Gastrocnemius medialis (tissue), 4 donors: ENCODE results near the gene RWDD1. TPM values are rescaled to one million over a fixed set of nuclear protein-coding genes. Genes with fewer than 3 reads are reported as not detected.

Source experiments
- ATAC-seq, 2 donors: fragments of 150-250 bp; one replicate each; pipeline ENCODE4 v1.9.1; 2016
- DNase-seq, 2 donors: peaks; one replicate each; pipeline ENCODE4 v3.0.0-alpha.2; 2019
- H3K27ac ChIP-seq, 4 donors: fragments of 200-600 bp; sonication (generic); 1 replicate in 1 of 4; 2 replicates in 3 of 4; pipeline ENCODE4 v1.5.1; 2016 to 2018; ENCODE audit warnings: mild to moderate bottlenecking in 2 of 4, moderate library complexity in 1 of 4
- H3K27me3 ChIP-seq, 3 donors: fragments of 200-600 bp; sonication (generic) in 2 of 3; 1 replicate in 1 of 3; 2 replicates in 2 of 3; pipeline versions ENCODE4 v1.5.1 to v1.6.0; 2016 to 2019; ENCODE audit warnings: mild to moderate bottlenecking in 1 of 3, moderate library complexity in 1 of 3
- H3K36me3 ChIP-seq, 2 donors: fragments of 200-600 bp; sonication (generic) in 1 of 2; one replicate each; pipeline ENCODE4 v1.5.1; 2017 to 2018
- H3K4me1 ChIP-seq, 2 donors: fragments of 200-600 bp; sonication (generic) in 1 of 2; one replicate each; pipeline ENCODE4 v1.5.1; 2016 to 2017; ENCODE audit warnings: mild to moderate bottlenecking in 2 of 2
- H3K4me3 ChIP-seq, 4 donors: fragments of 200-600 bp; sonication (generic) in 3 of 4; 1 replicate in 1 of 4; 2 replicates in 3 of 4; pipeline ENCODE4 v1.5.1; 2016 to 2019; ENCODE audit warnings: mild to moderate bottlenecking in 2 of 4
- H3K9me3 ChIP-seq, 3 donors: fragments of 200-600 bp; sonication (generic) in 2 of 3; 1 replicate in 1 of 3; 2 replicates in 2 of 3; pipeline ENCODE4 v1.5.1; 2016 to 2019
- CTCF ChIP-seq, 5 experiments: fragments of 450-650 bp in 3 of 5; fragments of 200-600 bp in 2 of 5; sonication (generic) in 2 of 5; IDR thresholded peaks in 4 of 5; conservative IDR thresholded peaks in 1 of 5; 1 replicate in 4 of 5; 2 replicates in 1 of 5; pipeline ENCODE4 v1.5.1; 2016 to 2019; ENCODE audit warnings: antibody characterized with exemption in 5 of 5, mild to moderate bottlenecking in 3 of 5, moderate library complexity in 3 of 5
- POLR2A ChIP-seq, 2 donors: fragments of 450-650 bp; IDR thresholded peaks; one replicate each; pipeline ENCODE4 v1.6.1; 2017; ENCODE audit warnings: antibody characterized with exemption in 2 of 2, mild to moderate bottlenecking in 2 of 2, moderate library complexity in 2 of 2
- in situ Hi-C, 4 donors: fragments of 200-750 bp; cut with MboI; loops; one replicate each; pipeline versions ENCODE4 v1.15.0 to v1.8.0; 2017; ENCODE audit warnings: low sequenced_read_pairs in 4 of 4
- intact Hi-C: fragments of 100-400 bp; cut with DNase I; formaldehyde crosslinking; loops from one replicate; pipeline ENCODE4 v1.15.1; 2023; ENCODE audit warnings: low total_unique reads
- total RNA-seq, 4 donors: library from RNA; depleted of rRNA; stranded (reverse); fragments of >200 nt; gene quantifications; one replicate each; pipeline versions ENCODE4 v1.1.0 to v1.2.3, GENCODE V29; 2016

The RWDD1 gene
- total RNA-seq, 4 donors from 2014 or later: 42.1 to 63.8 (median 51.2) TPM

- in situ Hi-C loops: loop anchor here in 1 of 4 donors (10.0 kb wide), 1 partner anchor 280 kb away; no protein-coding TSS in a partner anchor
- Histone ChIP-seq H3K27me3 (no peaks in the 10 kb centered on the region), H3K27ac (no peak overlapping the region), H3K4me1 (peaks cover 8% of the 10 kb centered on the region in 2 donors), H3K36me3 (no peaks in the 10 kb centered on the region), H3K4me3 (no peak overlapping the region), H3K9me3 (no peaks in the 10 kb centered on the region)
- DNase-seq: no peak
- TF ChIP-seq POLR2A (IDR thresholded peaks at IDR 0.05) (no peak), CTCF (IDR thresholded peaks at IDR 0.05 in 4 of 5, conservative IDR thresholded peaks at IDR 0.05 in 1 of 5) (no peak)
- no peak for ATAC-seq
- intact Hi-C loops: loop anchor here (1.0 to 5.0 kb wide), 2 partner anchors 30 to 347 kb away; no protein-coding TSS in a partner anchor
These were observed 7.0 kb upstream of the RWDD1 start for GRCh38 chr6:116564311-116564710.

GRCh38 chr6:116564921-116565872, 6.1 kb upstream of the RWDD1 start:
- H3K27ac ChIP-seq: peak overlapping the region in 2 of 4 donors; percentile 43 to 50
- DNase-seq (peak in 1 of 2 donors; percentile 5), ATAC-seq (peak; percentile 25 to 36)
- H3K4me3 ChIP-seq: peak overlapping the region; percentile 45 to 56 (median 49)
- TF ChIP-seq CTCF (IDR thresholded peaks at IDR 0.05 in 4 of 5, conservative IDR thresholded peaks at IDR 0.05 in 1 of 5) (no peak), POLR2A (IDR thresholded peaks at IDR 0.05) (no peak)
- intact Hi-C loops: loop anchor here (1.0 to 5.0 kb wide), 2 partner anchors 31 to 348 kb away; no protein-coding TSS in a partner anchor
- in situ Hi-C loops: loop anchor here in 1 of 4 donors (10.0 kb wide), 1 partner anchor 280 kb away; no protein-coding TSS in a partner anchor
- peaks cover 16 to 17% of the 10 kb centered on the region in 2 donors for H3K4me1 ChIP-seq
- H3K9me3 ChIP-seq: no peaks in the 10 kb centered on the region
- no peaks in the 10 kb centered on the region for H3K27me3 ChIP-seq
- H3K36me3 ChIP-seq: no peaks in the 10 kb centered on the region

- Histone ChIP-seq H3K9me3 (no peaks in the 10 kb centered on the region), H3K36me3 (no peaks in the 10 kb centered on the region), H3K27me3 (no peaks in the 10 kb centered on the region), H3K4me1 (peaks cover 27 to 30% of the 10 kb centered on the region in 2 donors), H3K4me3 (no peak overlapping the region), H3K27ac (no peak overlapping the region)
- TF ChIP-seq POLR2A (IDR thresholded peaks at IDR 0.05) (no peak), CTCF (IDR thresholded peaks at IDR 0.05 in 4 of 5, conservative IDR thresholded peaks at IDR 0.05 in 1 of 5) (no peak)
- DNase-seq (no peak), ATAC-seq (no peak)
- in situ Hi-C loops (loop anchor here in 1 of 4 donors (10.0 kb wide), 1 partner anchor 283 kb away; no protein-coding TSS in a partner anchor), intact Hi-C loops (no loop called here)
These were observed 3.2 kb upstream of the RWDD1 start for GRCh38 chr6:116568111-116568510.

GRCh38 chr6:116568821-116569755, 2.2 kb upstream of the RWDD1 start:
- DNase-seq (no peak), ATAC-seq (no peak)
- Histone ChIP-seq H3K27me3 (no peaks in the 10 kb centered on the region), H3K4me1 (peaks cover 37 to 39% of the 10 kb centered on the region in 2 donors), H3K36me3 (no peaks in the 10 kb centered on the region), H3K27ac (no peak overlapping the region), H3K4me3 (no peak overlapping the region), H3K9me3 (no peaks in the 10 kb centered on the region)
- TF ChIP-seq CTCF (IDR thresholded peaks at IDR 0.05 in 4 of 5, conservative IDR thresholded peaks at IDR 0.05 in 1 of 5) (no peak), POLR2A (IDR thresholded peaks at IDR 0.05) (no peak)
- in situ Hi-C loops: loop anchor here in 1 of 4 donors (10.0 kb wide), 1 partner anchor 284 kb away; no protein-coding TSS in a partner anchor
- intact Hi-C loops: no loop called here
